ENCODE measurements around the gene SPG11. TPM values are rescaled to one million over a fixed set of nuclear protein-coding genes. Genes with fewer than 3 reads are reported as not detected.

SPG11 gene
- total and polyA plus RNA-seq, 4 donors: 39.2 to 119 (median 64.3) TPM

GRCh38 chr15:44536962-44537734, 126.3 kb downstream of the SPG11 start, which contains the start of gene EIF3J:
Gene EIF3J (plus strand): TSS chr15:44537147. CDS start chr15:44537195, 48 bp downstream.
- DNase-seq: peak in 2 of 3 donors; percentile 97 to 98
- Histone ChIP-seq H3K9ac (ENCODE audit: insufficient read depth in 1 of 2, low read length in 2 of 2) (peak within 1 kb of the TSS; percentile 82 to 96), H3K27ac (ENCODE audit: low read depth in 1 of 2, low read length in 1 of 2) (peak within 1 kb of the TSS; percentile 99), H3K4me3 (peak within 1 kb of the TSS; percentile 86), H3K4me1 (ENCODE audit: control insufficient read depth in 5 of 5, insufficient read depth in 5 of 5, low read length in 5 of 5) (peaks cover 0 to 23% (median 5%) of the 10 kb centered on the region in 5 donors), H3K27me3 (ENCODE audit: control insufficient read depth in 3 of 3, insufficient read depth in 3 of 3, low read length in 2 of 3) (no peaks in the 10 kb centered on the region), H3K9me3 (ENCODE audit: control insufficient read depth in 4 of 4, insufficient read depth in 3 of 4, low read length in 3 of 4) (no peaks in the 10 kb centered on the region), H3K36me3 (ENCODE audit: control insufficient read depth in 4 of 4, insufficient read depth in 4 of 4, low read length in 4 of 4) (peaks cover 0 to 15% (median 2%) of the 10 kb centered on the region in 4 donors)
- 1% methylated on average over 70 to 96 of the region's 97 CpGs for WGBS, 2 donors
- TF ChIP-seq CTCF (IDR thresholded peaks at IDR 0.05; ENCODE audit: control extremely low read depth, extremely low read depth): no peak
- ATAC-seq (ENCODE audit: insufficient read depth, low FRiP score): peak; percentile 93

DNA sequence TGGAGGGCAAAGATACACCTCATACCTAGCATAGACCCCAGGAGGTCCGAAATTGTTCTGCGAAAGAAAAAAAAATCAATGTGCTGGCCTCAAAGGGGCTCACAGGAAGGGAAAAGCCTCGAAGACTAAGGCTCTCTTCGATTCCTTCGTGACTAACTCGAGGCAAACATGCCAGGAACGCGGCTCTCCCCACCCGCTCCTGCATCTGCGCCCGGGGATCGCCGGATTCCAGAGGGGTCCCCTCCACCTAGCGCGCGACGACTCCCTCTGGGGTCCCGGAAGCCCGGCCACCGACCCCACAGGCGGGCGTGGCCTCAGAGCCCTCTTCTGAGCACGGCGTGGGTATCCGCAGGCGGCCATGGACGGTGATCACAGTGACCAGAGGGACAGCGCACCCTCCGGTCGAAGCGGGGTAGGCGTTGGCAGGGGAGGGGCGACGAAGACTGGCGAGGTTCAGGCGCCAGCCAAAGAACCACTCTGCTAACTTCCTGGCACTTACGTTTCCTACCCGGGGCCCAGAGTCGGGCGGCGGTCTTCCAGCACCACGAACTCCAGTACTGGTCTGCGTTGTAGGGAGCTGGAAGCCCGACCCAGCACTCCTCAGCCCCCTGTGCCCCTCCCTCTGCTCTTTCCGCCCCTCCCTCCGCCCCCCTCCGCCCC, 127.0 kb downstream of the SPG11 start:
- peak overlapping the region; percentile 99 for H3K27ac ChIP-seq (ENCODE audit: low read depth in 1 of 2, low read length in 1 of 2)
- H3K4me3 ChIP-seq: peak overlapping the region; percentile 83
- no peaks in the 10 kb centered on the region for H3K27me3 ChIP-seq (ENCODE audit: control insufficient read depth in 3 of 3, insufficient read depth in 3 of 3, low read length in 2 of 3)
- DNase-seq (peak in 1 of 3 donors; percentile 96), ATAC-seq (ENCODE audit: insufficient read depth, low FRiP score) (peak; percentile 74)
- WGBS, 2 donors: 0 to 1% methylated on average over 43 to 46 of the region's 47 CpGs
- peaks cover 0 to 21% (median 5%) of the 10 kb centered on the region in 5 donors for H3K4me1 ChIP-seq (ENCODE audit: control insufficient read depth in 5 of 5, insufficient read depth in 5 of 5, low read length in 5 of 5)
- H3K9ac ChIP-seq (ENCODE audit: insufficient read depth in 1 of 2, low read length in 2 of 2): peak overlapping the region; percentile 76 to 96
- TF ChIP-seq CTCF (IDR thresholded peaks at IDR 0.05; ENCODE audit: control extremely low read depth, extremely low read depth): peak; percentile 40
- peaks cover 0 to 17% (median 2%) of the 10 kb centered on the region in 4 donors for H3K36me3 ChIP-seq (ENCODE audit: control insufficient read depth in 4 of 4, insufficient read depth in 4 of 4, low read length in 4 of 4)
- no peaks in the 10 kb centered on the region for H3K9me3 ChIP-seq (ENCODE audit: control insufficient read depth in 4 of 4, insufficient read depth in 3 of 4, low read length in 3 of 4)

GRCh38 chr15:44535523-44536301, 127.8 kb downstream of the SPG11 start:
- no peak for TF ChIP-seq CTCF (IDR thresholded peaks at IDR 0.05; ENCODE audit: control extremely low read depth, extremely low read depth)
- H3K9me3 ChIP-seq (ENCODE audit: control insufficient read depth in 4 of 4, insufficient read depth in 3 of 4, low read length in 3 of 4): no peaks in the 10 kb centered on the region
- no peaks in the 10 kb centered on the region for H3K27me3 ChIP-seq (ENCODE audit: control insufficient read depth in 3 of 3, insufficient read depth in 3 of 3, low read length in 2 of 3)
- H3K4me1 ChIP-seq (ENCODE audit: control insufficient read depth in 5 of 5, insufficient read depth in 5 of 5, low read length in 5 of 5): peaks cover 0 to 21% (median 5%) of the 10 kb centered on the region in 5 donors
- 59 to 63% methylated on average over 36 of the region's 36 CpGs for WGBS, 2 donors
- DNase-seq: peak in 1 of 3 donors; percentile 38
- peak overlapping the region; percentile 99 for H3K27ac ChIP-seq (ENCODE audit: low read depth in 1 of 2, low read length in 1 of 2)
- H3K4me3 ChIP-seq: peak overlapping the region; percentile 83
- no peak for ATAC-seq (ENCODE audit: insufficient read depth, low FRiP score)
- peaks cover 0 to 11% (median 0%) of the 10 kb centered on the region in 4 donors for H3K36me3 ChIP-seq (ENCODE audit: control insufficient read depth in 4 of 4, insufficient read depth in 4 of 4, low read length in 4 of 4)
- peak overlapping the region; percentile 76 to 96 for H3K9ac ChIP-seq (ENCODE audit: insufficient read depth in 1 of 2, low read length in 2 of 2)

Measured in lung (tissue), 12 donors.